ENCODE data around the gene PMPCA. TPM values are rescaled to one million over a fixed set of nuclear protein-coding genes. Genes with fewer than 3 reads are reported as not detected.

Gene PMPCA
- total and polyA plus RNA-seq, 4 donors = 27.0 to 75.6 (median 41.6) TPM

GRCh38 chr9:136416914-136417313 is 6.5 kb downstream of the PMPCA start:
- no peak for DNase-seq (ENCODE audit: low spot score)
- H3K9me3 ChIP-seq (ENCODE audit: control insufficient read depth in 4 of 4, low read length in 3 of 4) = no peaks in the 10 kb centered on the region
- no peak overlapping the region for H3K27ac ChIP-seq (ENCODE audit: low read depth in 1 of 2, low read length in 2 of 2)
- peaks cover 21 to 76% (median 41%) of the 10 kb centered on the region in 4 donors for H3K36me3 ChIP-seq (ENCODE audit: control insufficient read depth in 4 of 4, insufficient read depth in 3 of 4, low read depth in 1 of 4, low read length in 3 of 4)
- WGBS = 94% methylated on average over 19 of the region's 19 CpGs
- no peak overlapping the region for H3K9ac ChIP-seq (ENCODE audit: low read depth in 1 of 2, low read length in 2 of 2)
- H3K4me1 ChIP-seq (ENCODE audit: control insufficient read depth in 4 of 4, insufficient read depth in 4 of 4, low read length in 3 of 4) = peaks cover 2 to 14% (median 9%) of the 10 kb centered on the region in 4 donors
- TF ChIP-seq EGR1 (IDR thresholded peaks at IDR 0.05; ENCODE audit: low read depth in 2 of 2) (no peak), TAF1 (conservative IDR thresholded peaks at IDR 0.05) (no peak), CTCF (IDR thresholded peaks at IDR 0.05; ENCODE audit: low read depth, low read length, missing input control) (no peak), RAD21 (IDR thresholded peaks at IDR 0.05) (no peak), YY1 (IDR thresholded peaks at IDR 0.05) (no peak), ZBTB33 (IDR thresholded peaks at IDR 0.05) (no peak), JUND (IDR thresholded peaks at IDR 0.05) (no peak)
- no peaks in the 10 kb centered on the region for H3K27me3 ChIP-seq (ENCODE audit: control insufficient read depth in 4 of 4, insufficient read depth in 4 of 4, low read length in 3 of 4)
- H3K4me3 ChIP-seq (ENCODE audit: low read depth in 1 of 3, low read length in 3 of 3) = no peak overlapping the region

GRCh38 chr9:136418182-136419091 is 8.0 kb downstream of the PMPCA start:
- no peak for DNase-seq (ENCODE audit: low spot score)
- H3K9me3 ChIP-seq (ENCODE audit: control insufficient read depth in 4 of 4, low read length in 3 of 4) = no peaks in the 10 kb centered on the region
- peak overlapping the region in 1 of 2 donors; percentile 49 for H3K9ac ChIP-seq (ENCODE audit: low read depth in 1 of 2, low read length in 2 of 2)
- peaks cover 23 to 81% (median 47%) of the 10 kb centered on the region in 4 donors for H3K36me3 ChIP-seq (ENCODE audit: control insufficient read depth in 4 of 4, insufficient read depth in 3 of 4, low read depth in 1 of 4, low read length in 3 of 4)
- peak overlapping the region; percentile 83 to 93 for H3K27ac ChIP-seq (ENCODE audit: low read depth in 1 of 2, low read length in 2 of 2)
- peaks cover 2 to 13% (median 7%) of the 10 kb centered on the region in 4 donors for H3K4me1 ChIP-seq (ENCODE audit: control insufficient read depth in 4 of 4, insufficient read depth in 4 of 4, low read length in 3 of 4)
- H3K4me3 ChIP-seq (ENCODE audit: low read depth in 1 of 3, low read length in 3 of 3) = no peak overlapping the region
- H3K27me3 ChIP-seq (ENCODE audit: control insufficient read depth in 4 of 4, insufficient read depth in 4 of 4, low read length in 3 of 4) = no peaks in the 10 kb centered on the region
- 61% methylated on average over 48 of the region's 48 CpGs for WGBS
- TF ChIP-seq SP1 (IDR thresholded peaks at IDR 0.05) = peak; percentile 79
- TF ChIP-seq RXRA (IDR thresholded peaks at IDR 0.05) = peak in 1 of 2 donors; percentile 89
- no peak for TF ChIP-seq NR2F2 (IDR thresholded peaks at IDR 0.05)
- TF ChIP-seq CTCF (IDR thresholded peaks at IDR 0.05; ENCODE audit: low read depth, low read length, missing input control) = no peak
- peak; percentile 75 for TF ChIP-seq FOXA2 (IDR thresholded peaks at IDR 0.05)
- TF ChIP-seq MAX (IDR thresholded peaks at IDR 0.05) = no peak
- TF ChIP-seq REST (IDR thresholded peaks at IDR 0.05) = peak; percentile 70
- TF ChIP-seq GABPA (IDR thresholded peaks at IDR 0.05 in 1 of 2, conservative IDR thresholded peaks at IDR 0.05 in 1 of 2) = peak in 1 of 2 donors; percentile 81
- peak; percentile 61 for TF ChIP-seq FOXA1 (IDR thresholded peaks at IDR 0.05)
- TF ChIP-seq RAD21 (IDR thresholded peaks at IDR 0.05) = no peak
- peak; percentile 69 to 96 for TF ChIP-seq HNF4A (conservative IDR thresholded peaks at IDR 0.05)
- no peak for TF ChIP-seq ATF3 (IDR thresholded peaks at IDR 0.05)
- peak; percentile 98 to 100 for TF ChIP-seq EGR1 (IDR thresholded peaks at IDR 0.05; ENCODE audit: low read depth in 2 of 2)
- TF ChIP-seq HNF4G (IDR thresholded peaks at IDR 0.05) = no peak
- peak; percentile 92 for TF ChIP-seq YY1 (IDR thresholded peaks at IDR 0.05)
- no peak for TF ChIP-seq TAF1 (conservative IDR thresholded peaks at IDR 0.05)
- TF ChIP-seq JUND (IDR thresholded peaks at IDR 0.05) = peak in 1 of 2 donors; percentile 72

Data from liver (tissue), 9 donors.